GM21825 (cell line): ENCODE measurements around the gene TSLP.

Experiments used
- ATAC-seq: cut with Tn5 transposase; IDR thresholded peaks from one replicate; pipeline ENCODE4 v1.9.1; 2021; ENCODE audit warnings: mild to moderate bottlenecking, moderate library complexity; ENCODE audit not compliant: unreplicated experiment

The TSLP gene

GRCh38 chr5:111071413-111071812, at the start of gene TSLP:
Gene TSLP (plus strand): TSS chr5:111071713. CDS start chr5:111071891, 178 bp downstream.
- no peak for ATAC-seq

DNA sequence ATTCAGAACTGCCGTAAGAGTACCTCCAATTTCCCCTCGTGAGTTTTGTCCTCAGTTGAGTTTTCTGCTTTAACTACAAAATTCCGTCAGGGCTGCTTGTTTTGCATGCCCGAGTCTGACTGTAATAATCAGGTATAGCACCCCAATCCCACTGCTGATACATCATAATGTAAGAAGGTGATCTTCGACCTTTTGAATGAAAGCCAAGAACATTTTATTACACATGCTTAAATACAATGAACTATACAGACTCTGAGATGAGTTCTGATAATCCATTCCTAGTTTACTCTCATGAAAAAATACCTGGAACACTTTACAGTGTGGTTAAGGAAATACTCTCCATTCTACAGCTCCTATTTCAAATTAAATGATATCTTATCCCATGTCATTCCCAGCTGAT, 49.2 kb upstream of the TSLP start:
- ATAC-seq = no peak

DNA sequence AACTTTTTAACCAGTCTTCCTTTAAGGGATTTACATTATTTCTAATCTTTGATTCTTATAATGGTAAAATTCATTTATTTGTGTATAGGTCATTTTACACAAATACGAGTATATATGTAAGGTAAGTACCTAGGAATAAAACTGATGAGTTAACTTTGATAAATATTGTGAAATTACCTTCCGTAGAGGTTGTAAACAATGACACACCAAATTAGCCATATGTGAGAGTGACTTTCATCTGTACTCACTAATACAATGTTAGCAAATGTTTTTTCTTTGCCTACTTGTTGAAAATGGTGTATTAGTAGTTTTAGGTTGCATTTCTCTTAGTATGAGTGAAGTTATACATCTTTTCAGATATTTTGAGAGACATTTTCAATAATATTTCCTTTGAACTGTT, 42.6 kb upstream of the TSLP start:
- ATAC-seq = no peak

- no peak for ATAC-seq
Measured at GRCh38 chr5:111043712-111044506, 27.6 kb upstream of the TSLP start.

DNA sequence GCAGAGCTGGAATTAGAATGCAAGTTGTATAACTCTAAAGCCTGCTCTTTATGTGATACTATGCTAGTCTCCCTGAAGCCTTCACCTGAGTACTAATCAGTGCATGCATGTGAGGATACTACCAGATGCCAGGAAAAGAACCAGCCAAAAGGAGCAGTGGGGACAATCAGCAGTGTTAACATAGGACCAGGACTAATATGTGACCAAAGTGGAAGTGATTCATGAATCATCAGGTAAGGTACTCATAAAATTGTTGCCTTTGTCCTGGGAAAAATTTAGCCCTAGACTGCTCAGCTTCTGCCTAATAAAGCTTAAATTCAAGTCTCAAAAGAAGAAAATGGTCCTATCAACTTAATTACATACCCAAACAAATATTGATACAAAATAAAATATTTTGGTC, 13.4 kb upstream of the TSLP start:
- ATAC-seq = no peak

DNA sequence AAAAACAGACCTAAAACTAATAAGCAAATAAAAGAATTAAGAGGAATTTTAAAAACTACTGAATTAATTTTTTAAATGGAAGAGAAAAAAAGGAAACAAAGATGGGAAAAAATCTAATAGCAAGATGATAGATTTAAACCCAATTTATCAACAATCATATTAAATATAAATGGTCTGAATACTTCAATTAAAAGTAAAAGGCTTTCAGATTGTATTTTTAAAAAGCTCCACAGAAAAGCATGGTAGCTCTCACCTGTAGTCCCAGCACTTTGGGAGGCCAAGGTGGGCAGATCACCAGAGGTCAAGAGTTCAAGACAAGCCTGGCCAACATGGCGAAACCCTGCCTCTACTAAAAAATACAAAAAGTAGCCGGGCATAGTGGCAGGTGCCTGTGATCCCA, 11.3 kb upstream of the TSLP start:
- ATAC-seq = no peak

DNA sequence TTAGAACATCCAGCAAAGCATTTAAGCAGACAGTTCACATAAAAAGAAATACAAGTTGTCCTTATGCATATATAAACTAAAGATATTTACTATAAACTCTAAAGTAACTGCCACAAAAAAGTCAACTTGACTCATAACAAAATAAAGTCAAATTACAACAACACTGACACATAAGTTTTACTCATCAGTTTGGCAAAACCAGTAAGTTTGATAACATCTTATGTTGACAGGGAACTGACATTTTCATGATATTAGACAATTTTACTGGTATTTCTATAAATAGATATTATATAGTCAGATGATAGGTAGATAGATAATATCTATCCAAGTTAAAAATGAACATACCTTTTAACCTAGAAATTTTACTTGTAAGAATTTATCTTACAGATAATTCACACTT, 9.9 kb upstream of the TSLP start:
- no peak for ATAC-seq

DNA sequence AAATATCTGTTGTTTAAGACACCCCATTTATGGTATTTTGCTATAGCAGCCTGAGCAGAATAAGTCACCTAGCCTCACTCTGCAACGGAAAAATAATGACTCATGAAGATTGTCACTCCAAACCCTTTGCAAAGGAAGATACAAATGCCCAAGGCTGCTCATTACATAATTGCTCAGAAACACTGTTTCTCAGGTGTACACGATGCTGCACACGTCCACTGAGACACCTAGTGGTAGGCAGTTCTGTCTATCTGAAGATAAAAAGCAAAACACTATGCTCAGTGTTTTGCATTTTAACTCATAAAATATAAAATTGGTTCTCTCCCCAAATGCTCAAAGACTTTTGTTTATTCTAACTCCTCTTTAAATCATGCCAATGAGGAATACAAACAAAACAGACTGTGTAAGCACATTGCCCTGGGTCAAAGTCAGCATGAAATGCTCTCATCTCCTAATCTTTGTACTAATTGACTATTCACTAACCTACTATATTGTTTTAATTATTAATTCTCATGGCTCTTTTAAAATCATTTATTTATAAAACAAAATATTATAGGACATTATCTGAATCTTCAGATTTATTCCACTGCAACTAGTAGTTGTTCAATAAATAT, 7.7 kb upstream of the TSLP start:
- no peak for ATAC-seq

DNA sequence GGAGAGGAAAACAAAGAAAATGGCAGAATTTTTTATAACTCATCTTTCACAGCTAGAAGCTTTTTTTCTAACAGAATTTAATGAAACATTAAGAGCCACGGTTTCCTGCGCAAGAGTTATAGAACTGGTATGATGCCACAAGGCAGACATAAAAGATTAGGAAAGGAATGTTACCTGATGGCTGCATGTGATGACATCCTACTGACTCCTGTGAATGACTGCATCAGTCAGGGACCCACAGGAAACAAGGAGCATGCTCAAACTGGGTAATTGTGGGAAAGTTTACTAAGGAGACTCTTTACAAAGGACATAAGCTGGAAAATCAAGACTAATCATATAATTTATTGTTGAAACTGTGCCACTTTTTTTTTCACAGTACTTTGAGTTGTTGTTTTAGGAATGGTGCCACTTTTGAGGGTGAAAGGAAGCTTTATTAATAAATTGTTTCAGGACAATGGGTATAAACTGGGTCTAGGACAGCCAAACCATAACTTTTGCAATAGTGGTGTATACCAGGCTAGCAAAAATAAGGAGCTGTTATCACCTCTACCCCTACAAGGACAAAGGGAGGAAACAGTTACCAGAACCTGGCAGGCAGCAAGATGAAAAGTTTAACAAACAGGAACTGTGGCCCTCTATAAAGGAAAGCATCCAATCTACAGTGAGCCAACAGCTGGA, 5.1 kb upstream of the TSLP start:
- no peak for ATAC-seq

DNA sequence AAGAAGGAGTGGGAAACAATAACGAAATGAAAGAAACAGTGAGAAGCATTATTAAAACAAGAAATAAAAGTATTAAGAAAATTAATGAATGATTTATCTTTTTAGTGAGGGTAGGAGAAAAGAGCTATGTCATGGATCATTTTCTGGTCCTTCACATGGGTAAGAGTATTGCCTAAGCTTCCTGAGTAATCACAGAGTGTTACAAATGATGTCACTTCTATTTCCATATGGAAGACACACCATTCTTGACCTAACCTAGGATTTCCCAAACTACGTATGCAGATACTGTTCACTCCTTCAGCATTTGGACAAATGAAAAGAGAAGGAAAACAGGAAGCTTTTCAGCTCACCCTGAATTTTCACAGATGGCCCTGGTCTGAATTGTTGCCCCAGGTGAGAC, 3.3 kb upstream of the TSLP start:
- no peak for ATAC-seq

GRCh38 chr5:111069839-111070238, 1.7 kb upstream of the TSLP start:
- ATAC-seq = no peak

GRCh38 chr5:111070272-111071134, 1.0 kb upstream of the TSLP start:
- no peak for ATAC-seq

DNA sequence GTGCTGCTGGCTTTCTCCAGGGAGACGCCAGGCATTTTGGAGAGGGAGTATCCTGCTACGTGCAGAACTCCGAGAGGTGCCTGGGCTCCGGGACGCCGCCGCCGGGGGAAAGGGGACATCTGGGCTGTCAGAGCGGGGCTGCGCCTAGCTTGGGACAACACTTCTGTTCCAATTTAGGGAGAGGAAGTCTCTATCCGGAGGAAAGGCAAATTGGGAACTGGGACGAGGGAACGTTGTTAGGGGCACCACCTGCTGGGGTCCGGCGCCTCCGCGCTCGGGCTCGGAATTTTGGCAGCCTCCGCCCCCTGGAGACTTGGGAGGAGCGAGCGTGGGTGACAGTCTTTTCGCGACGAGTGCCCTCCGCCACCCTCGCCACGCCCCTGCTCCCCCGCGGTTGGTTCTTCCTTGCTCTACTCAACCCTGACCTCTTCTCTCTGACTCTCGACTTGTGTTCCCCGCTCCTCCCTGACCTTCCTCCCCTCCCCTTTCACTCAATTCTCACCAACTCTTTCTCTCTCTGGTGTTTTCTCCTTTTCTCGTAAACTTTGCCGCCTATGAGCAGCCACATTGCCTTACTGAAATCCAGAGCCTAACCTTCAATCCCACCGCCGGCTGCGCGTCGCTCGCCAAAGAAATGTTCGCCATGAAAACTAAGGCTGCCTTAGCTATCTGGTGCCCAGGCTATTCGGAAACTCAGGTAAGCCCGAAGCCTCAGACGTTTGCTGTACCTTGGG, 1.6 kb downstream of the TSLP start:
- ATAC-seq = peak; percentile 85

DNA sequence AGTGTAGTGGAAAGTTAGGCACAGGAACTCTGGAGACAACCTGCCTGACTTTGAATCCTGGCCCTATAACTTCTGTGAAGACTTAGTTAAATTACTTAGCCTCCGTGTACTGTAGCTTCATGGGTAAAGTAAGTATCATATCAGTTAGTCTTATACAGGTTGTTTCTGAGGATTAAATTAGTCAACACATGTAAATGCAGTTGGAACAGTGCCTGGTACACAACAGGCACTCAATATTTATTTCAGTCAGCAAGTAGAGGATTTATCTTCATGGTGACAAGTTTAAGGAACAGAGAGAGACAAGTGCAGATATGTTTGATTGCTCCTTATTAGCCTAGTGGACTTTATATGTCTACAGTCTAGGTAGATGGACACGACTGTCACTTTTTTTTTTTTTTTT, 2.7 kb downstream of the TSLP start:
- ATAC-seq = no peak

DNA sequence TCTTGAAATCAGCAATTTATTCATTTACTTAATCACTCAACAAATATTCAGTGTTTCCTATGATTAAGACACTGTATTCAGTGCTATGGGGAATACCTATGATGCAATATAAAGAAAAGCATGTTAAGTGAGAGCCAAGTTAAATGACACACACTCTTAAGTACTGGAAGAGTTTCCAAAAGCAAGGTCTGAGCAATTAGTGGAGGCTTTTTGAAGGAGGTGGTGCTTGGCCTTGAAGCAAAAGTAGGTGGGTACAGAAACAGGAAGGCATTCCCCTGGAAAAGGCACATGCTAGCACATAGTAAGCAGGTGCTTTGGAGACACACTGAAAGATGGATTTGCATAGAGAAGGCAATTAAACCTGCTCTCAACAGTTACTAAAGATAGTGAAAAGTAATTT, 4.0 kb downstream of the TSLP start:
- no peak for ATAC-seq

DNA sequence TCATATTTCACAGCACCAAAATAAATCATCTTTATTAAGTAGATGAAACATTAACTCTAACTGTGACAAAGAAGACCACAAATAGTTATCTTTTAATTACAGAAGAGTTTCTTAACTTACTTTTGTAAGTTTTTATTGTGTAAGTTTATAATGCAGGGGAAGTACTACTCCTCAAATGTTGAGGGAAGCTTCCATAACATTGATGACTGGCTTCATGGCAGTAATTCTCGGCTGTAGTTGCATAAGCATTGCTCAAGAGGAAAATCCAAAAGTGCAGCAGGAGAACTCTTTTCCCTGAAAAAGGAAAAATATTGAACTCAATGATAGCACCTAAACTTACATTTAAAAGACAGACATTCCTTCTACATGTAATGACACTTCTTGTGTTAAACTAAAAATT, 4.6 kb downstream of the TSLP start:
- ATAC-seq = no peak

DNA sequence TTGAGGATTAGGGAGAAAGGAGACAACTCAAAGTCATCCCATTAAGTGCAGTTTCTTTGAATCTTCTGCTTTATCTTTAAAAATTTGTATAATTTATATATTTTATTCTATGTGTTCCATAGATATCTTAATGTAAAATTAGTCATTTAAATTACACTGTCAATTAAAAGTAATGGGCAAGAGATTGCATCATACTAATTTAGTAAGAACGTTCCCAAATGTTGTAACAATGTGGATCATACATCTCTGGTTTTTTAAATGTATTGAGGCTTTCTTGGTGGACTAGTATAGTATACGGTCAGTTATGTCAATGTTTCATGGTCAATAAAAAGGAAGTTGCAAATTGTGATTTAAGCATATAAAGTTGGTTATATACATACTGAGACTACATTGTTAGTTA, 6.2 kb downstream of the TSLP start:
- ATAC-seq = no peak

DNA sequence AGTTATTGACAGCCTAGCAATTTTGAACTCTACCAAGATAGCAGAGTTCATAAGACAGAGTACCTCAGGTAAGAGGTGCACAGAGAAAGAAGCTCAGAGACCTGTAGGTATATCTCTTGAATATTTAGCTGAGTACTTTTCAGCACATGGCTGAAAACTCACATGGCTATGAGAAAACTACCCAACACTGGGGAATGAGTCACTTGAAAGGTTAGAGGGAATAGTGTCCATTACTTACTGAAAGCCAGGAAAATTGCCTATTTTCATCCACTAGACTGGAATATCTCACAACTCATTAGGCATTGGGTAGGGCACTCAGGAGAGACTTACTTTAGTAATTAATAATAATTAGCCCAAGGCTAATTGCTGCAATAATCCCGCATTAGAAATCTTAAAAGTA, 8.3 kb downstream of the TSLP start:
- ATAC-seq = no peak

DNA sequence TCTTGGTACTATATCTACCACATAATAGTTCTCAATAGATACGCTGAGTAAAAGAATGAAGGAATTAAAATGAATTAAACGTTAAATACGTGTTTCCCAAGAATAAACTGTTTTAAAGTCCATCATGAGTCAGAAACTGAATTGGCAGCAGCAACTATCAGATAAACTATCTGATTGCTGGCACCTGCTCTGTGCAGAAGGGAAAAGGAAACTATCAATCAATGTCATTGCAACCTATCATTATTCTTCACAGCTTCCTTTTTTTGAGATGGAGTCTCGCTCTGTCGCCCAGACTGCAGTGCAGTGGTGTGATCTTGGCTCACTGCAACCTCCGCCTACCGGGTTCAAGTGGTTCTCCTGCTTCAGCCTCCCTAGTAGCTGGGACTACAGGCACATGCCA, 11.8 kb downstream of the TSLP start:
- no peak for ATAC-seq

GRCh38 chr5:111092062-111092853, 20.7 kb downstream of the TSLP start, which contains the start of gene WDR36:
Gene WDR36 (plus strand): TSS chr5:111092348. CDS start chr5:111092457, 109 bp downstream.
- peak; percentile 97 for ATAC-seq
